Measurements from ENCODE around the gene STX1A. TPM values are rescaled to one million over a fixed set of nuclear protein-coding genes. Genes with fewer than 3 reads are reported as not detected.
A peak's percentile ranks its signal among the peaks of the same experiment; 100 is the strongest.

Gene STX1A
- total RNA-seq, 4 donors from 2014 or later = 3.6 to 10.4 (median 4.8) TPM

- ATAC-seq (ENCODE audit: low FRiP score) = no peak
- DNase-seq (ENCODE audit: low spot score) = no peak
Observed at GRCh38 chr7:73690646-73691045, 28.8 kb downstream of the STX1A start.

GRCh38 chr7:73688288-73688687 is 31.2 kb downstream of the STX1A start:
- ATAC-seq (ENCODE audit: low FRiP score) = no peak
- no peak for TF ChIP-seq CTCF (IDR thresholded peaks at IDR 0.05)
- no peak for DNase-seq (ENCODE audit: low spot score)

More at GRCh38 chr7:73690646-73691045, 28.8 kb downstream of the STX1A start:
- TF ChIP-seq CTCF (IDR thresholded peaks at IDR 0.05) = no peak

GRCh38 chr7:73685311-73685710 is 34.2 kb downstream of the STX1A start:
- no peak for DNase-seq (ENCODE audit: low spot score)
- no peak for ATAC-seq (ENCODE audit: low FRiP score)
- no peak for TF ChIP-seq CTCF (IDR thresholded peaks at IDR 0.05)

- no peak for TF ChIP-seq CTCF (IDR thresholded peaks at IDR 0.05)
- no peak for ATAC-seq (ENCODE audit: low FRiP score)
- DNase-seq (ENCODE audit: low spot score) = no peak
Observed at GRCh38 chr7:73683788-73684693, 35.4 kb downstream of the STX1A start.

- no peak for TF ChIP-seq CTCF (IDR thresholded peaks at IDR 0.05)
- peak; percentile 92 for DNase-seq (ENCODE audit: low spot score)
- ATAC-seq (ENCODE audit: low FRiP score) = peak; percentile 94
Observed at GRCh38 chr7:73683056-73683787, 36.2 kb downstream of the STX1A start, which contains the start of the genes BUD23 and DNAJC30. TSS of gene BUD23 (plus strand) at chr7:73683597. CDS start at chr7:73683626, 29 bp downstream. TSS of gene DNAJC30 (minus strand) at chr7:73683453. CDS start at chr7:73683423, 30 bp downstream.

- DNase-seq (ENCODE audit: low spot score) = no peak
- no peak for ATAC-seq (ENCODE audit: low FRiP score)
- no peak for TF ChIP-seq CTCF (IDR thresholded peaks at IDR 0.05)
Observed at GRCh38 chr7:73682745-73683055, 36.8 kb downstream of the STX1A start.

Measured in omental fat pad (tissue), 4 donors.